ENCODE data around the gene PIGB. TPM values are rescaled to one million over a fixed set of nuclear protein-coding genes. Genes with fewer than 3 reads are reported as not detected.

Gene PIGB
- total and polyA plus RNA-seq, 4 donors = 3.4 to 9.7 (median 4.8) TPM

GRCh38 chr15:55343168-55343567 is 24.1 kb downstream of the PIGB start:
- no peak for DNase-seq (ENCODE audit: low spot score)
- H3K27ac ChIP-seq (ENCODE audit: low read depth in 1 of 2, low read length in 2 of 2) = no peak overlapping the region
- TF ChIP-seq, protein P1, sequence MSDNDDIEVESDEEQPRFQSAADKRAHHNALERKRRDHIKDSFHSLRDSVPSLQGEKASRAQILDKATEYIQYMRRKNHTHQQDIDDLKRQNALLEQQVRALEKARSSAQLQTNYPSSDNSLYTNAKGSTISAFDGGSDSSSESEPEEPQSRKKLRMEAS (IDR thresholded peaks at IDR 0.05) = no peak
- TF ChIP-seq, protein P2, sequence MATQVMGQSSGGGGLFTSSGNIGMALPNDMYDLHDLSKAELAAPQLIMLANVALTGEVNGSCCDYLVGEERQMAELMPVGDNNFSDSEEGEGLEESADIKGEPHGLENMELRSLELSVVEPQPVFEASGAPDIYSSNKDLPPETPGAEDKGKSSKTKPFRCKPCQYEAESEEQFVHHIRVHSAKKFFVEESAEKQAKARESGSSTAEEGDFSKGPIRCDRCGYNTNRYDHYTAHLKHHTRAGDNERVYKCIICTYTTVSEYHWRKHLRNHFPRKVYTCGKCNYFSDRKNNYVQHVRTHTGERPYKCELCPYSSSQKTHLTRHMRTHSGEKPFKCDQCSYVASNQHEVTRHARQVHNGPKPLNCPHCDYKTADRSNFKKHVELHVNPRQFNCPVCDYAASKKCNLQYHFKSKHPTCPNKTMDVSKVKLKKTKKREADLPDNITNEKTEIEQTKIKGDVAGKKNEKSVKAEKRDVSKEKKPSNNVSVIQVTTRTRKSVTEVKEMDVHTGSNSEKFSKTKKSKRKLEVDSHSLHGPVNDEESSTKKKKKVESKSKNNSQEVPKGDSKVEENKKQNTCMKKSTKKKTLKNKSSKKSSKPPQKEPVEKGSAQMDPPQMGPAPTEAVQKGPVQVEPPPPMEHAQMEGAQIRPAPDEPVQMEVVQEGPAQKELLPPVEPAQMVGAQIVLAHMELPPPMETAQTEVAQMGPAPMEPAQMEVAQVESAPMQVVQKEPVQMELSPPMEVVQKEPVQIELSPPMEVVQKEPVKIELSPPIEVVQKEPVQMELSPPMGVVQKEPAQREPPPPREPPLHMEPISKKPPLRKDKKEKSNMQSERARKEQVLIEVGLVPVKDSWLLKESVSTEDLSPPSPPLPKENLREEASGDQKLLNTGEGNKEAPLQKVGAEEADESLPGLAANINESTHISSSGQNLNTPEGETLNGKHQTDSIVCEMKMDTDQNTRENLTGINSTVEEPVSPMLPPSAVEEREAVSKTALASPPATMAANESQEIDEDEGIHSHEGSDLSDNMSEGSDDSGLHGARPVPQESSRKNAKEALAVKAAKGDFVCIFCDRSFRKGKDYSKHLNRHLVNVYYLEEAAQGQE (IDR thresholded peaks at IDR 0.05) = no peak
- TF ChIP-seq EGR1 (IDR thresholded peaks at IDR 0.05; ENCODE audit: low read depth in 2 of 2) (no peak), HNF4G (IDR thresholded peaks at IDR 0.05) (no peak)
- WGBS = 92% methylated on average over 2 of the region's 2 CpGs
- H3K9ac ChIP-seq (ENCODE audit: low read depth in 1 of 2, low read length in 2 of 2) = no peak overlapping the region
- no peak overlapping the region for H3K4me3 ChIP-seq (ENCODE audit: low read depth in 1 of 3, low read length in 3 of 3)
- H3K27me3 ChIP-seq (ENCODE audit: control insufficient read depth in 4 of 4, insufficient read depth in 4 of 4, low read length in 3 of 4) = no peaks in the 10 kb centered on the region
- no peaks in the 10 kb centered on the region for H3K9me3 ChIP-seq (ENCODE audit: control insufficient read depth in 4 of 4, low read length in 3 of 4)
- H3K4me1 ChIP-seq (ENCODE audit: control insufficient read depth in 4 of 4, insufficient read depth in 4 of 4, low read length in 3 of 4) = no peaks in the 10 kb centered on the region
- peaks cover 0 to 6% (median 0%) of the 10 kb centered on the region in 4 donors for H3K36me3 ChIP-seq (ENCODE audit: control insufficient read depth in 4 of 4, insufficient read depth in 3 of 4, low read depth in 1 of 4, low read length in 3 of 4)

DNA sequence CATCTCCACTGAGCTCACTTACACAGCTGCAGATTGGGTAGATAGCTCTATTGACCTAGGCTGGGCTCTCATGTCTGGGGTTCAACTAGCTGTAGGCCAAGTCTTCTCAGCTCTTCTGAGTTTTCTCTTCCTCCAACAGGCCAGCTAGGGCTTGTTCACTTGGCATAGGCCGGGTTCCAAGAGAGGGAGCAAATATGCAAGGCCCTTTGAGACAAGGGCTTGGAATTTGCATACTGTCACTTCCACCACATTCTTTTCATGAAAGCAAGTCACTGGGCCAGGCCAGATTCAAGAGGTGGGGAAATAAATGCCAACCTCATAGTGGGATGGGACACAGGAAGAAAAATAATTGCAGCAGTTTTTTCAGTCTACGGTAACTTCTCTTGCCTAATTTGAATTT is 25.2 kb downstream of the PIGB start:
- peaks cover 0 to 3% (median 0%) of the 10 kb centered on the region in 4 donors for H3K36me3 ChIP-seq (ENCODE audit: control insufficient read depth in 4 of 4, insufficient read depth in 3 of 4, low read depth in 1 of 4, low read length in 3 of 4)
- 94% methylated on average over 2 of the region's 2 CpGs for whole genome bisulfite sequencing
- H3K9me3 ChIP-seq (ENCODE audit: control insufficient read depth in 4 of 4, low read length in 3 of 4) = no peaks in the 10 kb centered on the region
- no peaks in the 10 kb centered on the region for H3K27me3 ChIP-seq (ENCODE audit: control insufficient read depth in 4 of 4, insufficient read depth in 4 of 4, low read length in 3 of 4)
- H3K9ac ChIP-seq (ENCODE audit: low read depth in 1 of 2, low read length in 2 of 2) = no peak overlapping the region
- no peaks in the 10 kb centered on the region for H3K4me1 ChIP-seq (ENCODE audit: control insufficient read depth in 4 of 4, insufficient read depth in 4 of 4, low read length in 3 of 4)
- no peak overlapping the region for H3K4me3 ChIP-seq (ENCODE audit: low read depth in 1 of 3, low read length in 3 of 3)
- TF ChIP-seq GABPA (IDR thresholded peaks at IDR 0.05 in 1 of 2, conservative IDR thresholded peaks at IDR 0.05 in 1 of 2) (no peak), CTCF (IDR thresholded peaks at IDR 0.05; ENCODE audit: low read depth, low read length, missing input control) (no peak), RXRA (IDR thresholded peaks at IDR 0.05) (no peak), JUND (IDR thresholded peaks at IDR 0.05) (no peak), EGR1 (IDR thresholded peaks at IDR 0.05; ENCODE audit: low read depth in 2 of 2) (no peak), FOXA1 (IDR thresholded peaks at IDR 0.05) (no peak), YY1 (IDR thresholded peaks at IDR 0.05) (no peak)
- TF ChIP-seq, protein P1 (IDR thresholded peaks at IDR 0.05) = no peak
- TF ChIP-seq, protein P3, sequence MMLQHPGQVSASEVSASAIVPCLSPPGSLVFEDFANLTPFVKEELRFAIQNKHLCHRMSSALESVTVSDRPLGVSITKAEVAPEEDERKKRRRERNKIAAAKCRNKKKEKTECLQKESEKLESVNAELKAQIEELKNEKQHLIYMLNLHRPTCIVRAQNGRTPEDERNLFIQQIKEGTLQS (IDR thresholded peaks at IDR 0.05) = no peak
- no peak for DNase-seq (ENCODE audit: low spot score)
- H3K27ac ChIP-seq (ENCODE audit: low read depth in 1 of 2, low read length in 2 of 2) = no peak overlapping the region

- Histone ChIP-seq H3K4me3 (ENCODE audit: low read depth in 1 of 3, low read length in 3 of 3) (no peak overlapping the region), H3K4me1 (ENCODE audit: control insufficient read depth in 4 of 4, insufficient read depth in 4 of 4, low read length in 3 of 4) (no peaks in the 10 kb centered on the region), H3K9me3 (ENCODE audit: control insufficient read depth in 4 of 4, low read length in 3 of 4) (no peaks in the 10 kb centered on the region), H3K36me3 (ENCODE audit: control insufficient read depth in 4 of 4, insufficient read depth in 3 of 4, low read depth in 1 of 4, low read length in 3 of 4) (peaks cover 0 to 5% (median 1%) of the 10 kb centered on the region in 4 donors), H3K9ac (ENCODE audit: low read depth in 1 of 2, low read length in 2 of 2) (no peak overlapping the region), H3K27ac (ENCODE audit: low read depth in 1 of 2, low read length in 2 of 2) (no peak overlapping the region), H3K27me3 (ENCODE audit: control insufficient read depth in 4 of 4, insufficient read depth in 4 of 4, low read length in 3 of 4) (no peaks in the 10 kb centered on the region)
- no peak for DNase-seq (ENCODE audit: low spot score)
- WGBS = 81% methylated on average over 4 of the region's 4 CpGs
- TF ChIP-seq, protein P2 (IDR thresholded peaks at IDR 0.05) = no peak
- TF ChIP-seq FOXA2 (IDR thresholded peaks at IDR 0.05) (no peak), CTCF (IDR thresholded peaks at IDR 0.05; ENCODE audit: low read depth, low read length, missing input control) (no peak), YY1 (IDR thresholded peaks at IDR 0.05) (no peak), SP1 (IDR thresholded peaks at IDR 0.05) (no peak)
- TF ChIP-seq, protein P3 (IDR thresholded peaks at IDR 0.05) = no peak
- TF ChIP-seq, protein P1 (IDR thresholded peaks at IDR 0.05) = no peak
Observed at GRCh38 chr15:55348281-55348778, 29.3 kb downstream of the PIGB start.

Data from liver (tissue), 9 donors.